ENCODE data around the gene ASL. TPM values are rescaled to one million over a fixed set of nuclear protein-coding genes. Genes with fewer than 3 reads are reported as not detected.

ASL gene
- total RNA-seq, 1 donor from 2014 or later, result 27.7 TPM

DNA sequence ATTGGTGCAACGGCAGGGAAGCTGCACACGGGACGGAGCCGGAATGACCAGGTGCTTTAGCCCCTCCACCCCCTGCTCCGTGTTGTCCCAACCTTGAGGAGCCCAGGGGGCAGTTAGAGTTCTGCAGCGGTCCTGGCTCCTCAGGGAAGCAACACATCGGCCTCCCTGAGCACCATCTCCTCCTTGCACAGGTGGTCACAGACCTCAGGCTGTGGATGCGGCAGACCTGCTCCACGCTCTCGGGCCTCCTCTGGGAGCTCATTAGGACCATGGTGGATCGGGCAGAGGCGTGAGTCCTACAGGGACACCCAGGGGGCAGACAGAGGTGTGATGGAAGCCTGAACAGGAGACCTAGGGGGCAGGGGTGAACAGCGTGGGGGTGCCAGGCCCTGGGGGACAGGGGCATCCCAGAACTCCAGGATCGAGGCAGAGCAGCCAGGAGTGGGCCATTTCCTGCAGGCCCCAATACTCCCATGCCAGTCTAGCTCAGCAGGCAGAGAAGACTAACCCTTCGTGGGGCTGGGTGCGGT is 7.3 kb downstream of the ASL start:
- Histone ChIP-seq H3K4me2 (ENCODE audit: low read length) (no peak overlapping the region), H3K9ac (ENCODE audit: low read length) (no peak overlapping the region), H3K27me3 (ENCODE audit: insufficient read depth, low read length) (no peaks in the 10 kb centered on the region), H4K20me1 (ENCODE audit: insufficient read depth, low read length) (peaks cover 9% of the 10 kb centered on the region), H3K4me1 (ENCODE audit: insufficient read depth, low read length) (no peaks in the 10 kb centered on the region), H2AFZ (ENCODE audit: low read depth, low read length) (no peak overlapping the region), H3K9me3 (ENCODE audit: insufficient read depth, low read depth, low read length) (no peaks in the 10 kb centered on the region), H3K27ac (ENCODE audit: low read depth, low read length) (no peak overlapping the region), H3K4me3 (ENCODE audit: insufficient read depth, low read depth, low read length) (no peak overlapping the region), H3K79me2 (ENCODE audit: insufficient read depth, low read length) (peaks cover 12% of the 10 kb centered on the region), H3K36me3 (ENCODE audit: insufficient read depth, low read length) (no peaks in the 10 kb centered on the region)
- Mint-ChIP-seq H3K36me3 (ENCODE audit: low read depth, unreplicated experiment) (peaks cover 16% of the 10 kb centered on the region), H3K4me1 (ENCODE audit: low read depth, unreplicated experiment) (no peaks in the 10 kb centered on the region), H3K27ac (ENCODE audit: unreplicated experiment) (no peak overlapping the region), H3K9me3 (ENCODE audit: unreplicated experiment) (no peaks in the 10 kb centered on the region), H3K4me3 (ENCODE audit: unreplicated experiment) (no peak overlapping the region), H3K27me3 (ENCODE audit: low read depth, unreplicated experiment) (no peaks in the 10 kb centered on the region)
- FAIRE-seq, result no peak
- TF ChIP-seq, protein P1, sequence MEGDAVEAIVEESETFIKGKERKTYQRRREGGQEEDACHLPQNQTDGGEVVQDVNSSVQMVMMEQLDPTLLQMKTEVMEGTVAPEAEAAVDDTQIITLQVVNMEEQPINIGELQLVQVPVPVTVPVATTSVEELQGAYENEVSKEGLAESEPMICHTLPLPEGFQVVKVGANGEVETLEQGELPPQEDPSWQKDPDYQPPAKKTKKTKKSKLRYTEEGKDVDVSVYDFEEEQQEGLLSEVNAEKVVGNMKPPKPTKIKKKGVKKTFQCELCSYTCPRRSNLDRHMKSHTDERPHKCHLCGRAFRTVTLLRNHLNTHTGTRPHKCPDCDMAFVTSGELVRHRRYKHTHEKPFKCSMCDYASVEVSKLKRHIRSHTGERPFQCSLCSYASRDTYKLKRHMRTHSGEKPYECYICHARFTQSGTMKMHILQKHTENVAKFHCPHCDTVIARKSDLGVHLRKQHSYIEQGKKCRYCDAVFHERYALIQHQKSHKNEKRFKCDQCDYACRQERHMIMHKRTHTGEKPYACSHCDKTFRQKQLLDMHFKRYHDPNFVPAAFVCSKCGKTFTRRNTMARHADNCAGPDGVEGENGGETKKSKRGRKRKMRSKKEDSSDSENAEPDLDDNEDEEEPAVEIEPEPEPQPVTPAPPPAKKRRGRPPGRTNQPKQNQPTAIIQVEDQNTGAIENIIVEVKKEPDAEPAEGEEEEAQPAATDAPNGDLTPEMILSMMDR (IDR thresholded peaks at IDR 0.05; ENCODE audit: insufficient read depth, low read depth, low read length), result no peak
- TF ChIP-seq EZH2 (IDR thresholded peaks at IDR 0.05; ENCODE audit: insufficient read depth, low read length), result no peak
- no peak for DNase-seq (ENCODE audit: low read depth)

DNA sequence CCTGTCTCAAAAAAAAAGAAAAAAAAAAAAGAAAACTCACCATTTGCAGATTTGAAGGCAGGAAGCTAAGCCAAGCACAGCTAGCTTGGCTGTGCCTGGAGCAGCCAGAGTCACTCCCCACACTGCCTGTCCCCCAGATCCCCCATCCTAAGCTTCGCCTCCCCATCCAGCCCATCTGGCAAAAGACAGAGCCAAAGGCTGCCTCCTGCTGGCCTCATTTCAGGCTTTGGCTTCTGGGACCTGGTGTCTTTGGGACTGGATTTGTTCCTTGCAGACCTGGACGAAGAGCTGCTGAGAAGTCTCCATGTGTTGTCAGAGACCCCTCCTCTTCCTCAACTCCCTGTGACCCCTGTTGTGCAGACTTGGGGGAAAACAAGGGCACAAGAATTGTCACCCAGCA is 8.1 kb downstream of the ASL start:
- no peak overlapping the region for H3K4me3 Mint-ChIP-seq (ENCODE audit: unreplicated experiment)
- H3K9ac ChIP-seq (ENCODE audit: low read length), result no peak overlapping the region
- H3K9me3 Mint-ChIP-seq (ENCODE audit: unreplicated experiment), result no peaks in the 10 kb centered on the region
- no peaks in the 10 kb centered on the region for H3K9me3 ChIP-seq (ENCODE audit: insufficient read depth, low read depth, low read length)
- H3K4me1 Mint-ChIP-seq (ENCODE audit: low read depth, unreplicated experiment), result no peaks in the 10 kb centered on the region
- peaks cover 16% of the 10 kb centered on the region for H3K36me3 Mint-ChIP-seq (ENCODE audit: low read depth, unreplicated experiment)
- TF ChIP-seq, protein P1 (IDR thresholded peaks at IDR 0.05; ENCODE audit: insufficient read depth, low read depth, low read length), result no peak
- no peak for TF ChIP-seq EZH2 (IDR thresholded peaks at IDR 0.05; ENCODE audit: insufficient read depth, low read length)
- no peaks in the 10 kb centered on the region for H3K4me1 ChIP-seq (ENCODE audit: insufficient read depth, low read length)
- H3K4me3 ChIP-seq (ENCODE audit: insufficient read depth, low read depth, low read length), result no peak overlapping the region
- no peaks in the 10 kb centered on the region for H3K27me3 Mint-ChIP-seq (ENCODE audit: low read depth, unreplicated experiment)
- H2AFZ ChIP-seq (ENCODE audit: low read depth, low read length), result no peak overlapping the region
- peaks cover 8% of the 10 kb centered on the region for H3K79me2 ChIP-seq (ENCODE audit: insufficient read depth, low read length)
- FAIRE-seq (no peak), DNase-seq (ENCODE audit: low read depth) (no peak)
- no peak overlapping the region for H3K4me2 ChIP-seq (ENCODE audit: low read length)
- no peaks in the 10 kb centered on the region for H3K36me3 ChIP-seq (ENCODE audit: insufficient read depth, low read length)
- H3K27ac ChIP-seq (ENCODE audit: low read depth, low read length), result no peak overlapping the region
- peaks cover 9% of the 10 kb centered on the region for H4K20me1 ChIP-seq (ENCODE audit: insufficient read depth, low read length)
- H3K27ac Mint-ChIP-seq (ENCODE audit: unreplicated experiment), result no peak overlapping the region
- no peaks in the 10 kb centered on the region for H3K27me3 ChIP-seq (ENCODE audit: insufficient read depth, low read length)

All from astrocyte (in vitro differentiated cells and primary cell).